Mesenchymal stem cell (in vitro differentiated cells and primary cell): ENCODE data around the gene TOX2.

Experiments used
- DNase-seq: peaks from one replicate; pipeline ENCODE4 v3.0.0-alpha.2; 2013
- H2AFZ ChIP-seq: one replicate; pipeline ENCODE4 v1.6.1; 2013; ENCODE audit warnings: low read depth, mild to moderate bottlenecking, control low read depth, inconsistent platforms, low read length, moderate library complexity
- H2AK5ac ChIP-seq: 2 replicates; pipeline ENCODE4 v1.6.1; 2013; ENCODE audit warnings: low read length, moderate library complexity, mild to moderate bottlenecking, inconsistent platforms; ENCODE audit not compliant: severe bottlenecking
- H2BK120ac ChIP-seq: one replicate; pipeline ENCODE4 v1.6.1; 2013; ENCODE audit warnings: low read depth, mild to moderate bottlenecking, inconsistent platforms, low read length, moderate library complexity
- H2BK12ac ChIP-seq, 2 experiments: one replicate each; pipeline ENCODE4 v1.6.1; 2013; ENCODE audit warnings: inconsistent platforms in 2 of 2, low read length in 2 of 2, mild to moderate bottlenecking in 2 of 2, moderate library complexity in 2 of 2, control low read depth in 1 of 2
- H2BK15ac ChIP-seq: one replicate; pipeline ENCODE4 v1.6.1; 2013; ENCODE audit warnings: mild to moderate bottlenecking, low read depth, inconsistent platforms; ENCODE audit not compliant: poor library complexity, severe bottlenecking
- H2BK5ac ChIP-seq: 2 replicates; pipeline ENCODE4 v1.6.1; 2013; ENCODE audit warnings: low read depth, mild to moderate bottlenecking, low read length, control low read depth, inconsistent platforms; ENCODE audit not compliant: poor library complexity, severe bottlenecking
- H3K14ac ChIP-seq, 2 experiments: one replicate each; pipeline ENCODE4 v1.6.1; 2013; ENCODE audit warnings: inconsistent platforms in 2 of 2, low read length in 2 of 2, control low read depth in 1 of 2, mild to moderate bottlenecking in 1 of 2, moderate library complexity in 1 of 2
- H3K18ac ChIP-seq, 2 experiments: one replicate each; pipeline ENCODE4 v1.6.1; 2013; ENCODE audit warnings: inconsistent platforms in 2 of 2, low read length in 2 of 2, control low read depth in 1 of 2, low read depth in 1 of 2, mild to moderate bottlenecking in 1 of 2
- H3K23ac ChIP-seq, 2 experiments: one replicate each; pipeline ENCODE4 v1.6.1; 2013; ENCODE audit warnings: inconsistent platforms in 2 of 2, low read length in 2 of 2, mild to moderate bottlenecking in 2 of 2, moderate library complexity in 2 of 2, control low read depth in 1 of 2
- H3K27ac ChIP-seq: 2 replicates; pipeline ENCODE4 v1.5.1; 2013; ENCODE audit warnings: mild to moderate bottlenecking, moderate library complexity, low read length, control low read depth, inconsistent platforms; ENCODE audit not compliant: poor library complexity, severe bottlenecking
- H3K27me3 ChIP-seq, 2 experiments: 2 replicates each; pipeline versions ENCODE4 v1.6.1 to v1.7.0; 2013; ENCODE audit warnings: low read length in 2 of 2, mild to moderate bottlenecking in 2 of 2, moderate library complexity in 2 of 2, control low read depth in 1 of 2, inconsistent platforms in 1 of 2; ENCODE audit not compliant: control insufficient read depth in 1 of 2, insufficient read depth in 1 of 2
- H3K36me3 ChIP-seq, 2 experiments: 2 replicates each; pipeline versions ENCODE4 v1.6.1 to v1.7.0; 2013; ENCODE audit warnings: low read length in 2 of 2, control low read depth in 1 of 2, inconsistent platforms in 1 of 2, low read depth in 1 of 2, mild to moderate bottlenecking in 1 of 2; ENCODE audit not compliant: insufficient read depth in 2 of 2, control insufficient read depth in 1 of 2
- H3K4ac ChIP-seq, 2 experiments: one replicate each; pipeline ENCODE4 v1.6.1; 2013; ENCODE audit warnings: inconsistent platforms in 2 of 2, low read length in 2 of 2, mild to moderate bottlenecking in 2 of 2, moderate library complexity in 2 of 2, control low read depth in 1 of 2, low read depth in 1 of 2
- H3K4me1 ChIP-seq: 2 replicates; pipeline ENCODE4 v1.6.1; 2013; ENCODE audit warnings: low read depth, low read length, control low read depth; ENCODE audit not compliant: control insufficient read depth, insufficient read depth
- H3K4me2 ChIP-seq: 2 replicates; pipeline ENCODE4 v1.6.1; 2013; ENCODE audit warnings: low read length, mild to moderate bottlenecking, inconsistent platforms; ENCODE audit not compliant: poor library complexity, severe bottlenecking
- H3K4me3 ChIP-seq, 2 experiments: 2 replicates each; pipeline versions ENCODE4 v1.5.1 to v1.7.0; 2013; ENCODE audit warnings: low read length in 2 of 2, mild to moderate bottlenecking in 2 of 2, control low read depth in 1 of 2, low read depth in 1 of 2; ENCODE audit not compliant: insufficient read depth in 1 of 2
- H3K79me1 ChIP-seq: replicated peaks from 2 replicates; pipeline ENCODE4 v1.6.1; 2013; ENCODE audit warnings: mild to moderate bottlenecking, control low read depth, low read length, inconsistent platforms; ENCODE audit not compliant: poor library complexity, severe bottlenecking
- H3K9ac ChIP-seq: 2 replicates; pipeline ENCODE4 v1.7.0; 2013; ENCODE audit warnings: mild to moderate bottlenecking, low read length, moderate library complexity
- H3K9me3 ChIP-seq: 2 replicates; pipeline ENCODE4 v1.7.0; 2013; ENCODE audit warnings: mild to moderate bottlenecking, low read length; ENCODE audit not compliant: control insufficient read depth
- H4K8ac ChIP-seq: one replicate; pipeline ENCODE4 v1.6.1; 2013; ENCODE audit warnings: inconsistent platforms, mild to moderate bottlenecking, low read length, moderate library complexity
- H4K91ac ChIP-seq: one replicate; pipeline ENCODE4 v1.6.1; 2013; ENCODE audit warnings: mild to moderate bottlenecking, low read length, inconsistent platforms
- WGBS: methylation state at CpG from one replicate; pipeline ENCODE4 v1.1.7; 2013; ENCODE audit warnings: mixed read lengths; 5-methylcytosine and 5-hydroxymethylcytosine counted together

Gene TOX2

DNA sequence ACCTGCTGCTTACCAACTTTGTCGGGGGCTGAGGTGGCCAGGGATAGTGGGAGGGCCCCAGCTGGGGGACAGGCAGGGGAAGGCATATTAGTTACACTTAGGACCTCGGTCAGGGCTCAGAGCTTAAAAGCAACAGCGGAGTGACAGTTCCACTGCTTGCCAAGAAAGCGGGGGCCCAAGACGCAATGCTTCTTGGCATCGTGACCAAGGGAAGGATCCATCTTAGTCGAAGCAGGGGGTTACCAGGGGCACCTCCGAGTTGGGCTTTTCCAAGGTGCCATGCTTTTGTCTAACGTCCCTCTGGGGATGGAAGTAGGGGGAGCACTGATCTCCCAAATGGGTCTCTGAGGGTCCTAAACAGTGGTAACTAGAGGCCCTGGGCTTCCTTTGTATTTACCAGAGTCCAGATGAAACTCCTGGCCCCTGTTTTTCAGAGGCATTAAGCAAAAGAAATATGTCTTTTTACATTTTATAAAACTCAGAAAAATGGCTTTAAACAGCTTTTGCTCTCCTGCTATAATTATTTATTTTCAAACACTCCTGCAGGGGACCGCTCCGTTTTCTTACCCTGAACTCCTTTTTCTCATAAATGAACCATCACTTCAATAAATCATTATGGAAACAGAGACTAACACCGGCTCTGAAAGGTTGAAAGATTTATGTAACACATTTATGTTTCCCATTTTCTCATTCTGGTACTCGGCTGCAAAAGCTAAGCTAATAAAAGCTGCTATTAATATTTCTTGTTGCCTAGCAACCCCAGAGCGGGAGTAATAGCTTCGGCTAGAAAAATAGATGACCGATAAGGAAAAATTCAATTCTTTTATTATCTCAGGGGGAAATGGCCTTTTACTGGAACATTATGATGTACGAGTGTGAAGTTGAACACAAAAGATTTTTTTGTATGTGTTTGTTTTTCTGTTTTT lies 100.4 kb downstream of the TOX2 start:
- no peak overlapping the region for H2BK5ac ChIP-seq
- H3K4me1 ChIP-seq = peaks cover 7% of the 10 kb centered on the region
- H3K27me3 ChIP-seq = peaks cover 32 to 44% of the 10 kb centered on the region in 2 experiments
- no peak overlapping the region for H3K27ac ChIP-seq
- H4K91ac ChIP-seq = no peak overlapping the region
- no peak overlapping the region for H3K4me3 ChIP-seq
- no peaks in the 10 kb centered on the region for H3K36me3 ChIP-seq
- H2BK120ac ChIP-seq = no peak overlapping the region
- H3K4me2 ChIP-seq = no peak overlapping the region
- no peaks in the 10 kb centered on the region for H3K9me3 ChIP-seq
- no peak overlapping the region for H2AFZ ChIP-seq
- no peak overlapping the region for H3K14ac ChIP-seq
- no peaks in the 10 kb centered on the region for H3K79me1 ChIP-seq
- H3K23ac ChIP-seq = no peak overlapping the region
- no peak overlapping the region for H3K18ac ChIP-seq
- no peak overlapping the region for H3K4ac ChIP-seq
- H2BK12ac ChIP-seq = no peak overlapping the region
- no peak for DNase-seq
- H4K8ac ChIP-seq = no peak overlapping the region
- H2AK5ac ChIP-seq = no peak overlapping the region
- 75% methylated on average over 16 of the region's 17 CpGs for WGBS
- peak overlapping the region; percentile 28 for H3K9ac ChIP-seq
- no peak overlapping the region for H2BK15ac ChIP-seq

DNA sequence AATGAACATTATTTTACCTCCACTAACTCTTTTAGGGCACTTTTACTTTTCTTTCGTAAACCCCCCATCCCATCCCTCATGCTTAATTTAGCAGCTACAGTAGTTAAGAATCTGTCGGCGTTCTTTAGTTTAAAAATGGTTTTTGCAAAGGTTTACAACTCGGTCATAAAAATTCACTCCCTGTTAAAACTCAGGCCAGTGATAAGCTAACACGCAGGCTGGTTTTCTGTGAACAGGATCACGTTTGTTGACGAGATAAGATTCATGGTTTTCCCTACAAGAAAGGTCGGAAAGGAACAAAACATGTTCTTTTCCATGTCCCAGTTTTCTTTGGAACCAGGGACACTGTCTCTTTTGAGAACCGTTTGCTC lies 101.1 kb downstream of the TOX2 start:
- no peak overlapping the region for H2BK12ac ChIP-seq
- no peaks in the 10 kb centered on the region for H3K79me1 ChIP-seq
- no peaks in the 10 kb centered on the region for H3K9me3 ChIP-seq
- no peak overlapping the region for H3K23ac ChIP-seq
- H3K27ac ChIP-seq = no peak overlapping the region
- peaks cover 10% of the 10 kb centered on the region for H3K4me1 ChIP-seq
- no peak overlapping the region for H2AK5ac ChIP-seq
- H3K36me3 ChIP-seq = no peaks in the 10 kb centered on the region
- H3K4me2 ChIP-seq = no peak overlapping the region
- H3K14ac ChIP-seq = no peak overlapping the region
- no peak overlapping the region for H3K18ac ChIP-seq
- H2AFZ ChIP-seq = no peak overlapping the region
- peaks cover 30 to 46% of the 10 kb centered on the region in 2 experiments for H3K27me3 ChIP-seq
- H2BK15ac ChIP-seq = no peak overlapping the region
- peak overlapping the region; percentile 28 for H3K9ac ChIP-seq
- WGBS = 69% methylated on average over 9 of the region's 9 CpGs
- H4K8ac ChIP-seq = no peak overlapping the region
- no peak overlapping the region for H3K4ac ChIP-seq
- no peak overlapping the region for H2BK120ac ChIP-seq
- no peak for DNase-seq
- no peak overlapping the region for H4K91ac ChIP-seq
- H2BK5ac ChIP-seq = no peak overlapping the region
- no peak overlapping the region for H3K4me3 ChIP-seq

DNA sequence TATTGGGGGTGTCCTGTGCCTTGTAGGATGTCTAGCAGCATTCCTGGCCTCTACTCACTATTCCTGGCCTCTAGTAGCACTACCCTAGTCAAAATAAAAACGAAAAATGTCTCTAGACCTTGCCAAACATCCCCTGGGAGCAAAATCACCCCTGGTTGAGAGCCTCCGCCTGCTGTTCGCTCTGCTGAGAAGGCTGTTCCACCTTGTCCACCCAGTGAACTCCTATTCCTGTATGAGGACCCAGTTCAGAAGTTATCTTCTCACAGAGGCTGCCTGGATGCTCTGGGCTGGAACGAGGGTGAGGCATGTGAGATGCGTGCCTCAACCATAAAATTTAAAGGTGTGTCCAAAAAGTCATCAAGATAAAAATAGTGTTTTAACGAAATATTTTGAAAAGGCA lies 101.9 kb downstream of the TOX2 start:
- Histone ChIP-seq H2BK15ac (no peak overlapping the region), H3K27me3 (peaks cover 26 to 43% of the 10 kb centered on the region in 2 experiments), H2AK5ac (no peak overlapping the region), H3K4me2 (no peak overlapping the region), H3K4ac (no peak overlapping the region), H3K9me3 (no peaks in the 10 kb centered on the region), H2BK120ac (no peak overlapping the region), H3K9ac (no peak overlapping the region), H3K36me3 (no peaks in the 10 kb centered on the region), H3K79me1 (no peaks in the 10 kb centered on the region), H3K23ac (no peak overlapping the region), H4K8ac (no peak overlapping the region), H3K27ac (no peak overlapping the region), H2BK5ac (no peak overlapping the region), H3K18ac (no peak overlapping the region), H3K4me3 (no peak overlapping the region), H4K91ac (no peak overlapping the region), H2AFZ (no peak overlapping the region), H3K14ac (no peak overlapping the region), H3K4me1 (peaks cover 11% of the 10 kb centered on the region), H2BK12ac (no peak overlapping the region)
- no peak for DNase-seq
- 94% methylated on average over 6 of the region's 6 CpGs for WGBS

DNA sequence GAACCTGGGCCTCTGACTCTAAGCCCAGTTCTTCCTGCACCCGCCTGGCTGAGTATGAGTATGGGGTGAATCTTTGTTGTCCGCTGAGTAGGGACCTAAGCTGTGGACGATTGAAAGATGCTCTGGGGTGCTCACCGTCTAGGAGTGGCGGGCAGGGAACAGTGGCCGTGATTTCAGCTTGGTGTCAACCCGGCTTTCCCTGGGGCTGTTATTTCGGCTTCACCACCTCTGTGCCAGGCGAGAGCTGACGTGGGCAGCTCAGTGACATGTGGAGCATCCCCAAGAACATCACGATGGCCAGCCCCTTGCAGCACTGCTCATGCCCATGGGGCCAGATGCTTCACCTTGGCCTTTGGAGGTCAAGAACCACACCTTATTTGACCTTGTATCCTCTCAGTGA lies 102.6 kb downstream of the TOX2 start:
- peaks cover 25 to 42% of the 10 kb centered on the region in 2 experiments for H3K27me3 ChIP-seq
- no peak for DNase-seq
- no peak overlapping the region for H3K23ac ChIP-seq
- no peak overlapping the region for H2BK5ac ChIP-seq
- H3K4me3 ChIP-seq = no peak overlapping the region
- no peak overlapping the region for H2BK15ac ChIP-seq
- no peak overlapping the region for H3K18ac ChIP-seq
- no peak overlapping the region for H2BK120ac ChIP-seq
- H3K9ac ChIP-seq = no peak overlapping the region
- whole genome bisulfite sequencing = 97% methylated on average over 11 of the region's 11 CpGs
- no peaks in the 10 kb centered on the region for H3K36me3 ChIP-seq
- no peak overlapping the region for H4K91ac ChIP-seq
- no peak overlapping the region for H3K14ac ChIP-seq
- no peak overlapping the region for H3K4ac ChIP-seq
- no peaks in the 10 kb centered on the region for H3K9me3 ChIP-seq
- H3K79me1 ChIP-seq = no peaks in the 10 kb centered on the region
- no peak overlapping the region for H3K4me2 ChIP-seq
- no peak overlapping the region for H3K27ac ChIP-seq
- no peak overlapping the region for H2AK5ac ChIP-seq
- peaks cover 11% of the 10 kb centered on the region for H3K4me1 ChIP-seq
- no peak overlapping the region for H2BK12ac ChIP-seq
- H4K8ac ChIP-seq = no peak overlapping the region
- H2AFZ ChIP-seq = no peak overlapping the region
